ENCODE data around the gene HSH2D. TPM values are rescaled to one million over a fixed set of nuclear protein-coding genes. Genes with fewer than 3 reads are reported as not detected.

The HSH2D gene
- polyA plus RNA-seq, 1 of the 3 experiments (the other 2 are of a cell fraction), result not detected

DNA sequence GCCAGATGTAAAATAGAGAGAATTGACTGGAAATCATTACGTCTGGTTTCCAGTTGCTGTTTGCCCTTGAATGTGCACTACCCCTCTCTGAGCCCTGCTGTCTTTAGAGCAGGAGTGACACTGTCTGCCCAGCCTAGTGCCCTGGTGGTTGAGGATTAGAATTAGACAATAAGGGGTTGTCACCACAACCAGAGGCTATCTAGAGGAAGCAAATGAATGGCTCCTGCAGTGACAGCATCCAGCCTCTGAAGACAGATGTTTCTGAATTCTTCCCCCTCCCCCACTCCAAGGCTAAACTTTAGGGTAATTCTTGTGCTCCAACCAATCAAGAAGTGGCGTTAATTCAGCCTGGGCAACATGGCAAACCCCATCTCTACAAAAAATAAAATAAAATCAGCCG lies 29.8 kb upstream of the HSH2D start:
- Histone ChIP-seq H3K4me3 (ENCODE audit: low read depth in 2 of 2, low read length in 1 of 2) (no peak overlapping the region), H3K9me2 (no peaks in the 10 kb centered on the region), H3K9me3 (no peaks in the 10 kb centered on the region), H3K79me2 (ENCODE audit: insufficient read depth) (peaks cover 57% of the 10 kb centered on the region), H3K36me3 (replicated peaks in 1 of 2; ENCODE audit: control insufficient read depth in 1 of 2, insufficient read depth in 2 of 2, low read length in 1 of 2) (peaks cover 8 to 12% of the 10 kb centered on the region in 2 experiments), H3K4me2 (no peak overlapping the region), H3K4me1 (ENCODE audit: control insufficient read depth in 1 of 2, insufficient read depth in 2 of 2, low read depth in 1 of 2, low read length in 1 of 2) (peaks cover 9 to 10% of the 10 kb centered on the region in 2 experiments), H3K27me3 (ENCODE audit: insufficient read depth) (no peaks in the 10 kb centered on the region), H4K20me1 (ENCODE audit: insufficient read depth) (peaks cover 10% of the 10 kb centered on the region; the same call in 1 of the 2 replicates), H3F3A (replicated peaks; ENCODE audit: insufficient read depth) (no peaks in the 10 kb centered on the region), H3K9ac (no peak overlapping the region), H2AFZ (ENCODE audit: low read depth) (no peak overlapping the region), H3K27ac (ENCODE audit: low read depth in 2 of 2, low read length in 1 of 2) (no peak overlapping the region)
- 92% methylated on average over 3 of the region's 3 CpGs for WGBS (ENCODE audit: low lambda C conversion rate)
- TF ChIP-seq IRF3 (IDR thresholded peaks at IDR 0.05; ENCODE audit: low read depth, low read length), result no peak
- no peak for TF ChIP-seq ZBTB33 (IDR thresholded peaks at IDR 0.05; ENCODE audit: borderline replicate concordance, low read depth)
- TF ChIP-seq CHD2 (IDR thresholded peaks at IDR 0.05; ENCODE audit: low read length, partially characterized antibody), result no peak
- ChIA-PET POLR2A (no interaction called here), CTCF (interaction anchor here (1.4 kb wide), 1 partner anchor 72 kb away, joined by 7 read pairs; no protein-coding TSS in a partner anchor)
- DNase-seq, result no peak

DNA sequence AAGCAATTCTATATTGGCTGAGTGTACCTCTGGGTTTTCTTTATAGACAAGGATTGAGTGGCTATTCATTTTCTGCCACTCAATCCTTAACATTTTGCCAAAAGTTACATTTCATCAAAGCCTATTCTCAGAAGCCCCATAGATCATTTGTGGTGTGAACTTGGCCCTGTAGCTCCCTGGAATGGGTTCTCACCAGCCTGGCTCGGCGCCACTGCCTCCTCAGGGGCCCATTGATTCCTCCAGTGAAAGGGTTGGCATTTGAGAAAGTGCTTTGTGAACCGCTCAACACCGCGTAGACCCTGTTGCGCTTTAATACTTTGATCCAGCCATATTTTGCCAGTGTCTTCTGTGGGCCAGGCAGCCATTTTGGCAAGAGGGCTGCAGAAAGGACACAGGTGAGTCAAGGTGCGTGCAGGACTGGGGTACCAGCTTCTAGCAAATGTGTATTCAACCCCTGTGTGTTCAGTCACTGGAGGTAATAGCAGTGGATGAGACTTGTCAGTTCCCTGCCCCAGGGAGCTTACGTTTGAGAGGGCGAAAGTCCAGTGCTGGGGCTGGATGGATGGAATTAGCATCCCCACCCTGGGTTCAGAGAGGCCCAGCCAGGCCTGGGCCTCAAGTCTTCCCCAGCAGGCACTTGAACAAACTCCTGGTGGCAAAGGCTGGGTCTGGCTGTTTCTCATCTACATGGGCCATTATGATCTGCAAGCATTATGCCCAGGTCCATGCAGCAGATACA lies 28.0 kb upstream of the HSH2D start:
- no peaks in the 10 kb centered on the region for H3K9me2 ChIP-seq
- CTCF ChIA-PET, result interaction anchor here (1.0 kb wide), 1 partner anchor 75 kb away, joined by 3 read pairs; no protein-coding TSS in a partner anchor
- H3K27me3 ChIP-seq (ENCODE audit: insufficient read depth), result no peaks in the 10 kb centered on the region
- H2AFZ ChIP-seq (ENCODE audit: low read depth), result no peak overlapping the region
- H3F3A ChIP-seq (replicated peaks; ENCODE audit: insufficient read depth), result no peaks in the 10 kb centered on the region
- TF ChIP-seq NRF1 (IDR thresholded peaks at IDR 0.05; ENCODE audit: low read depth, low read length), result no peak
- no peak for TF ChIP-seq RXRA (IDR thresholded peaks at IDR 0.05; ENCODE audit: borderline replicate concordance, low read depth)
- TF ChIP-seq CTCF (IDR thresholded peaks at IDR 0.05), result no peak
- TF ChIP-seq TEAD4 (IDR thresholded peaks at IDR 0.05; ENCODE audit: borderline replicate concordance, insufficient read depth), result no peak
- no peak for TF ChIP-seq TCF12 (IDR thresholded peaks at IDR 0.05)
- TF ChIP-seq IRF3 (IDR thresholded peaks at IDR 0.05; ENCODE audit: low read depth, low read length), result no peak
- TF ChIP-seq NFIC (IDR thresholded peaks at IDR 0.05; ENCODE audit: borderline replicate concordance), result no peak
- no peak for TF ChIP-seq EP300 (IDR thresholded peaks at IDR 0.05; ENCODE audit: borderline replicate concordance in 1 of 2, low read depth in 1 of 2, low read length in 1 of 2)
- TF ChIP-seq TAF1 (IDR thresholded peaks at IDR 0.05; ENCODE audit: borderline replicate concordance, low read depth, low read length), result no peak
- no peak for TF ChIP-seq CHD2 (IDR thresholded peaks at IDR 0.05; ENCODE audit: low read length, partially characterized antibody)
- TF ChIP-seq RFX5 (IDR thresholded peaks at IDR 0.05; ENCODE audit: low read length), result no peak
- no peak for TF ChIP-seq MEF2A (IDR thresholded peaks at IDR 0.05; ENCODE audit: borderline replicate concordance, low read depth)
- TF ChIP-seq SIN3A (IDR thresholded peaks at IDR 0.05; ENCODE audit: borderline replicate concordance, low read depth, low read length), result no peak
- TF ChIP-seq FOXM1 (IDR thresholded peaks at IDR 0.05; ENCODE audit: low read depth), result no peak
- TF ChIP-seq MAX (IDR thresholded peaks at IDR 0.05; ENCODE audit: low read depth), result no peak
- no peak for TF ChIP-seq FOSL2 (IDR thresholded peaks at IDR 0.05; ENCODE audit: borderline replicate concordance, low read depth)
- TF ChIP-seq RCOR1 (IDR thresholded peaks at IDR 0.05; ENCODE audit: low read length), result no peak
- no peak for TF ChIP-seq YY1 (IDR thresholded peaks at IDR 0.05; ENCODE audit: low read depth)
- TF ChIP-seq ELF1 (IDR thresholded peaks at IDR 0.05), result no peak
- H3K4me2 ChIP-seq, result no peak overlapping the region
- peaks cover 57% of the 10 kb centered on the region for H3K79me2 ChIP-seq (ENCODE audit: insufficient read depth)
- H3K9me3 ChIP-seq, result no peaks in the 10 kb centered on the region
- H4K20me1 ChIP-seq (ENCODE audit: insufficient read depth), result peaks cover 10% of the 10 kb centered on the region; the same call in 1 of the 2 replicates
- H3K9ac ChIP-seq, result no peak overlapping the region
- WGBS (ENCODE audit: low lambda C conversion rate), result 97% methylated on average over 9 of the region's 9 CpGs
- DNase-seq, result no peak
- H3K4me1 ChIP-seq (ENCODE audit: control insufficient read depth in 1 of 2, insufficient read depth in 2 of 2, low read depth in 1 of 2, low read length in 1 of 2), result peaks cover 9 to 10% of the 10 kb centered on the region in 2 experiments
- POLR2A ChIA-PET, result no interaction called here
- H3K36me3 ChIP-seq (replicated peaks in 1 of 2; ENCODE audit: control insufficient read depth in 1 of 2, insufficient read depth in 2 of 2, low read length in 1 of 2), result peaks cover 14 to 23% of the 10 kb centered on the region in 2 experiments
- H3K27ac ChIP-seq (ENCODE audit: low read depth in 2 of 2, low read length in 1 of 2), result no peak overlapping the region
- H3K4me3 ChIP-seq (ENCODE audit: low read depth in 2 of 2, low read length in 1 of 2), result no peak overlapping the region

Measured in SK-N-SH (cell line).